ENCODE results near the gene FILIP1L.

DNA sequence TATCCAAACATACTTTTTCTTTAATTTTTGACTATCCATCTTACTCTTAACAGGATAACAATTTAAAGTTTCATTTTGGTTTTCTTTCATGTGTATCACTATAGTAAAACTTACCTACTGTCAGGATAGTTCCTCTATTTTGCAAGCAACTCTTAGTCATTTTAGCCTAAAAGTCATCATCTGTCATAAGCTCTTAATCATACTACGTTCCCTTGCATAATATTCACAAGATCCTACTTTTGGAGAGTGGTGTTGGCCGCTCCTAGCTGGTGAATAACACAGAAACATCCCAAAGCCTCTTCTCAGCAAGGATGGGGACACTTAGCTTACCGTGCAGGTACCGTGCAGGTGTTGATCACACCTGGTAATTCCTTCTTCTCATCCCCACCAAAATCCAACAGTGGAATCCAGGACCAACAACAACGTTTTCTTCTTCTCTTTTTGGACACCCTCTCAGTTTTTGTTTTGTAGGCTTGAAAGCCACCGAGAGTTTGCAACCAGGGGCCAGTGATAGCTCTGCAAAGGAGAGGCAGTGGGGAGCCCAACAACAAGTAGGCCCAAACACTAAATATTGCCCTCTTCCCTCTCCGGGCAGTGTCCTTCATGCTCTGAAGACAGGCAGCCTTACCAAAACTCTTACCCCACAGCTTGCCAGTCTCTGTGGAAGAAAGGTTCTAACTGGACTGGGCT lies 433 bp downstream of the FILIP1L start:
- TF ChIP-seq, protein P1, sequence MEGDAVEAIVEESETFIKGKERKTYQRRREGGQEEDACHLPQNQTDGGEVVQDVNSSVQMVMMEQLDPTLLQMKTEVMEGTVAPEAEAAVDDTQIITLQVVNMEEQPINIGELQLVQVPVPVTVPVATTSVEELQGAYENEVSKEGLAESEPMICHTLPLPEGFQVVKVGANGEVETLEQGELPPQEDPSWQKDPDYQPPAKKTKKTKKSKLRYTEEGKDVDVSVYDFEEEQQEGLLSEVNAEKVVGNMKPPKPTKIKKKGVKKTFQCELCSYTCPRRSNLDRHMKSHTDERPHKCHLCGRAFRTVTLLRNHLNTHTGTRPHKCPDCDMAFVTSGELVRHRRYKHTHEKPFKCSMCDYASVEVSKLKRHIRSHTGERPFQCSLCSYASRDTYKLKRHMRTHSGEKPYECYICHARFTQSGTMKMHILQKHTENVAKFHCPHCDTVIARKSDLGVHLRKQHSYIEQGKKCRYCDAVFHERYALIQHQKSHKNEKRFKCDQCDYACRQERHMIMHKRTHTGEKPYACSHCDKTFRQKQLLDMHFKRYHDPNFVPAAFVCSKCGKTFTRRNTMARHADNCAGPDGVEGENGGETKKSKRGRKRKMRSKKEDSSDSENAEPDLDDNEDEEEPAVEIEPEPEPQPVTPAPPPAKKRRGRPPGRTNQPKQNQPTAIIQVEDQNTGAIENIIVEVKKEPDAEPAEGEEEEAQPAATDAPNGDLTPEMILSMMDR (optimal IDR thresholded peaks at IDR 0.05 in 1 of 3, IDR thresholded peaks at IDR 0.05 in 1 of 3, conservative IDR thresholded peaks at IDR 0.05 in 1 of 3; ENCODE audit: extremely low read depth in 1 of 3, insufficient read depth in 2 of 3, low read length in 3 of 3), result no peak
- no peak for TF ChIP-seq EZH2 (IDR thresholded peaks at IDR 0.05; ENCODE audit: low read length)

Data from keratinocyte (primary cell).